CD4-positive, alpha-beta T cell treated with Interleukin-1 beta for 1 hour (primary cell): ENCODE data around the gene TBX2.
"Not testable (repeated sequence)": the region's sequence is repeated elsewhere in the genome, so short reads cannot be mapped to it uniquely, and the experiment has no call there.

ENCODE experiments used
- DNase-seq, 2 donors: peaks; one replicate each; pipeline ENCODE4 v3.0.0-alpha.2; 2020 to 2022

TBX2 gene

GRCh38 chr17:61414141-61414935 is 14.7 kb downstream of the TBX2 start:
- no peak for DNase-seq

- DNase-seq: no peak
Measured at GRCh38 chr17:61414936-61415251, 15.3 kb downstream of the TBX2 start.

GRCh38 chr17:61415374-61416210 is 15.9 kb downstream of the TBX2 start:
- DNase-seq: no peak

GRCh38 chr17:61416211-61416539 is 16.5 kb downstream of the TBX2 start:
- DNase-seq: no peak

- peak; percentile 55 to 66 for DNase-seq
Measured at GRCh38 chr17:61416540-61417363, 17.1 kb downstream of the TBX2 start.

- DNase-seq: no peak
Measured at GRCh38 chr17:61418449-61418848, 18.8 kb downstream of the TBX2 start.

- DNase-seq: no peak
Measured at GRCh38 chr17:61419496-61420046, 19.9 kb downstream of the TBX2 start.

- no peak for DNase-seq
Measured at GRCh38 chr17:61420052-61420451, 20.4 kb downstream of the TBX2 start.

GRCh38 chr17:61420745-61421398 is 21.2 kb downstream of the TBX2 start:
- DNase-seq: no peak

GRCh38 chr17:61421460-61421859 is 21.8 kb downstream of the TBX2 start:
- no peak for DNase-seq

GRCh38 chr17:61422116-61422799 is 22.6 kb downstream of the TBX2 start:
- no peak for DNase-seq

- no peak for DNase-seq
Measured at GRCh38 chr17:61422869-61423268, 23.2 kb downstream of the TBX2 start.

- no peak for DNase-seq
Measured at GRCh38 chr17:61423967-61424649, 24.5 kb downstream of the TBX2 start.

- DNase-seq: no peak
Measured at GRCh38 chr17:61425682-61426481, 26.2 kb downstream of the TBX2 start.

GRCh38 chr17:61426482-61427304 is 27.1 kb downstream of the TBX2 start:
- no peak for DNase-seq

GRCh38 chr17:61427567-61427966 is 27.9 kb downstream of the TBX2 start:
- no peak for DNase-seq

- no peak for DNase-seq
Measured at GRCh38 chr17:61429274-61429673, 29.6 kb downstream of the TBX2 start.

GRCh38 chr17:61429831-61430230 is 30.2 kb downstream of the TBX2 start:
- DNase-seq: not testable (repeated sequence)

- DNase-seq: no peak
Measured at GRCh38 chr17:61431594-61432311, 32.1 kb downstream of the TBX2 start.
